ENCODE measurements around the gene GPRC5C.
A peak's percentile ranks its signal among the peaks of the same experiment; 100 is the strongest.

Gene GPRC5C

DNA sequence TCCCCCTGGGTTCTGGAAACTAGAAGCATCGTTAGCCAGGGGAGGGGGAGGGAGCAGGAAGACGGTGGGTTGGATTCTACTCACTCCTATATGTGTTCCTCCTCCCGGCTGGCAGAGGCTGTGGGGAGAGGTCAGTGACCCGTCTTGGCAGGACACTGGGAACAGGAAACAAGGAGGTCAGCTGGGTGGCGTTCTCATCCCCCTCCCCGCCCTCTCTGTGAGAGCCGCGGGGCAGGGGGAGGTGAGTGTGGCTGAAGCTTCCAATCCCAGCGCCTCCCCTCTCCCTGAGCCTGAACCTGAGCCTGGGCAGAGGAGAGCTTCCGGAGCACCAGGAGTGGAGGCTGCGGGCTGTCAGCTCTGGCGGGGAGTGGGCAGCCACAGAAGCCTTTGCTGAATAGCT, 12.5 kb downstream of the GPRC5C start:
- Histone ChIP-seq H3K27me3 (ENCODE audit: control insufficient read depth, insufficient read depth, low read length) (no peaks in the 10 kb centered on the region), H3K4me3 (ENCODE audit: low read depth, low read length) (no peak overlapping the region), H3K36me3 (ENCODE audit: control insufficient read depth, insufficient read depth, low read length) (no peaks in the 10 kb centered on the region), H3K27ac (peak overlapping the region; percentile 100), H3K4me1 (peaks cover 51% of the 10 kb centered on the region), H3K9me3 (ENCODE audit: control insufficient read depth, low read length) (no peaks in the 10 kb centered on the region), H3K9ac (no peak overlapping the region), H3K79me2 (peaks cover 5% of the 10 kb centered on the region), H2AFZ (no peak overlapping the region), H3K4me2 (ENCODE audit: low read length) (peak overlapping the region; percentile 66)
- TF ChIP-seq, protein P1, sequence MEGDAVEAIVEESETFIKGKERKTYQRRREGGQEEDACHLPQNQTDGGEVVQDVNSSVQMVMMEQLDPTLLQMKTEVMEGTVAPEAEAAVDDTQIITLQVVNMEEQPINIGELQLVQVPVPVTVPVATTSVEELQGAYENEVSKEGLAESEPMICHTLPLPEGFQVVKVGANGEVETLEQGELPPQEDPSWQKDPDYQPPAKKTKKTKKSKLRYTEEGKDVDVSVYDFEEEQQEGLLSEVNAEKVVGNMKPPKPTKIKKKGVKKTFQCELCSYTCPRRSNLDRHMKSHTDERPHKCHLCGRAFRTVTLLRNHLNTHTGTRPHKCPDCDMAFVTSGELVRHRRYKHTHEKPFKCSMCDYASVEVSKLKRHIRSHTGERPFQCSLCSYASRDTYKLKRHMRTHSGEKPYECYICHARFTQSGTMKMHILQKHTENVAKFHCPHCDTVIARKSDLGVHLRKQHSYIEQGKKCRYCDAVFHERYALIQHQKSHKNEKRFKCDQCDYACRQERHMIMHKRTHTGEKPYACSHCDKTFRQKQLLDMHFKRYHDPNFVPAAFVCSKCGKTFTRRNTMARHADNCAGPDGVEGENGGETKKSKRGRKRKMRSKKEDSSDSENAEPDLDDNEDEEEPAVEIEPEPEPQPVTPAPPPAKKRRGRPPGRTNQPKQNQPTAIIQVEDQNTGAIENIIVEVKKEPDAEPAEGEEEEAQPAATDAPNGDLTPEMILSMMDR (IDR thresholded peaks at IDR 0.05) = no peak

GRCh38 chr17:74445158-74445557, 13.3 kb downstream of the GPRC5C start:
- Histone ChIP-seq H3K27ac (peak overlapping the region; percentile 100), H3K9ac (no peak overlapping the region), H2AFZ (no peak overlapping the region), H3K79me2 (peaks cover 5% of the 10 kb centered on the region), H3K4me2 (ENCODE audit: low read length) (peak overlapping the region; percentile 43), H3K9me3 (ENCODE audit: control insufficient read depth, low read length) (no peaks in the 10 kb centered on the region), H3K36me3 (ENCODE audit: control insufficient read depth, insufficient read depth, low read length) (no peaks in the 10 kb centered on the region), H3K4me1 (peaks cover 51% of the 10 kb centered on the region), H3K4me3 (ENCODE audit: low read depth, low read length) (no peak overlapping the region), H3K27me3 (ENCODE audit: control insufficient read depth, insufficient read depth, low read length) (no peaks in the 10 kb centered on the region)
- TF ChIP-seq, protein P1 (IDR thresholded peaks at IDR 0.05) = no peak

GRCh38 chr17:74446551-74447500, 14.9 kb downstream of the GPRC5C start:
- Histone ChIP-seq H3K4me2 (ENCODE audit: low read length) (no peak overlapping the region), H3K27me3 (ENCODE audit: control insufficient read depth, insufficient read depth, low read length) (no peaks in the 10 kb centered on the region), H3K36me3 (ENCODE audit: control insufficient read depth, insufficient read depth, low read length) (no peaks in the 10 kb centered on the region), H2AFZ (peak overlapping the region; percentile 57), H3K79me2 (peaks cover 5% of the 10 kb centered on the region), H3K4me1 (peaks cover 50% of the 10 kb centered on the region), H3K27ac (peak overlapping the region; percentile 100), H3K4me3 (ENCODE audit: low read depth, low read length) (peak overlapping the region; percentile 11), H3K9ac (no peak overlapping the region), H3K9me3 (ENCODE audit: control insufficient read depth, low read length) (no peaks in the 10 kb centered on the region)
- TF ChIP-seq, protein P1 (IDR thresholded peaks at IDR 0.05) = peak; percentile 33

- Histone ChIP-seq H3K79me2 (peaks cover 5% of the 10 kb centered on the region), H2AFZ (no peak overlapping the region), H3K36me3 (ENCODE audit: control insufficient read depth, insufficient read depth, low read length) (no peaks in the 10 kb centered on the region), H3K4me1 (peaks cover 51% of the 10 kb centered on the region), H3K4me2 (ENCODE audit: low read length) (no peak overlapping the region), H3K27ac (peak overlapping the region; percentile 100), H3K27me3 (ENCODE audit: control insufficient read depth, insufficient read depth, low read length) (no peaks in the 10 kb centered on the region), H3K9ac (no peak overlapping the region), H3K9me3 (ENCODE audit: control insufficient read depth, low read length) (no peaks in the 10 kb centered on the region), H3K4me3 (ENCODE audit: low read depth, low read length) (no peak overlapping the region)
- TF ChIP-seq, protein P1 (IDR thresholded peaks at IDR 0.05) = no peak
These were observed 15.8 kb downstream of the GPRC5C start for GRCh38 chr17:74447628-74448159.

Data from parathyroid adenoma (tissue), 2 donors.